ENCODE data around the gene CYB561D2.

The CYB561D2 gene

GRCh38 chr3:50350527-50351322 is at the start of gene CYB561D2, which contains the start of gene NPRL2:
TSS of gene CYB561D2 (plus strand) at chr3:50350862. CDS start at chr3:50351434, 572 bp downstream.
TSS of gene NPRL2 (minus strand) at chr3:50350775. CDS start at chr3:50350652, 123 bp downstream.
- TF ChIP-seq TCF12 (IDR thresholded peaks at IDR 0.05; ENCODE audit: low read depth) (peak; percentile 70), YY1 (IDR thresholded peaks at IDR 0.05; ENCODE audit: low read depth) (0 out of 2 replicates have a peak, but pooled peaks have one; percentile 44), TAF1 (IDR thresholded peaks at IDR 0.05; ENCODE audit: low read depth) (peak; percentile 73), MAX (IDR thresholded peaks at IDR 0.05) (peak; percentile 99), CREB1 (IDR thresholded peaks at IDR 0.05; ENCODE audit: low read depth) (peak; percentile 84), EGR1 (IDR thresholded peaks at IDR 0.05) (no peak), CEBPB (IDR thresholded peaks at IDR 0.05) (no peak)

GRCh38 chr3:50302095-50303012 is 48.3 kb upstream of the CYB561D2 start:
- no peak for TF ChIP-seq TEAD4 (IDR thresholded peaks at IDR 0.05)
- no peak for TF ChIP-seq MAX (IDR thresholded peaks at IDR 0.05)
- TF ChIP-seq YY1 (IDR thresholded peaks at IDR 0.05; ENCODE audit: low read depth) = no peak
- no peak for TF ChIP-seq TCF12 (IDR thresholded peaks at IDR 0.05; ENCODE audit: low read depth)
- no peak for TF ChIP-seq EP300 (IDR thresholded peaks at IDR 0.05; ENCODE audit: borderline replicate concordance)
- TF ChIP-seq CEBPB (IDR thresholded peaks at IDR 0.05) = no peak
- TF ChIP-seq NFIC (IDR thresholded peaks at IDR 0.05) = no peak
- TF ChIP-seq USF1 (IDR thresholded peaks at IDR 0.05) = no peak
- no peak for TF ChIP-seq REST (IDR thresholded peaks at IDR 0.05; ENCODE audit: low read depth)

- peak; percentile 45 for TF ChIP-seq RAD21 (IDR thresholded peaks at IDR 0.05; ENCODE audit: low read depth)
- TF ChIP-seq ZBTB7A (IDR thresholded peaks at IDR 0.05; ENCODE audit: low read depth) = peak; percentile 44; the same call in 1 of the 2 replicates
- no peak for TF ChIP-seq TAF1 (IDR thresholded peaks at IDR 0.05; ENCODE audit: low read depth)
Observed at GRCh38 chr3:50303013-50303815, 47.4 kb upstream of the CYB561D2 start, which contains the start of gene HYAL1. TSS of gene HYAL1 (minus strand) at chr3:50303574. CDS start at chr3:50302956, 618 bp downstream.

GRCh38 chr3:50304601-50305000 is 46.1 kb upstream of the CYB561D2 start:
- TF ChIP-seq TCF12 (IDR thresholded peaks at IDR 0.05; ENCODE audit: low read depth) (no peak), EP300 (IDR thresholded peaks at IDR 0.05; ENCODE audit: borderline replicate concordance) (no peak), CEBPB (IDR thresholded peaks at IDR 0.05) (no peak), ZBTB7A (IDR thresholded peaks at IDR 0.05; ENCODE audit: low read depth) (no peak), NFIC (IDR thresholded peaks at IDR 0.05) (no peak), FOXM1 (IDR thresholded peaks at IDR 0.05; ENCODE audit: borderline replicate concordance, low read depth) (no peak), RAD21 (IDR thresholded peaks at IDR 0.05; ENCODE audit: low read depth) (no peak), TAF1 (IDR thresholded peaks at IDR 0.05; ENCODE audit: low read depth) (no peak), REST (IDR thresholded peaks at IDR 0.05; ENCODE audit: low read depth) (no peak), USF1 (IDR thresholded peaks at IDR 0.05) (no peak), CREB1 (IDR thresholded peaks at IDR 0.05; ENCODE audit: low read depth) (no peak), TEAD4 (IDR thresholded peaks at IDR 0.05) (no peak), YY1 (IDR thresholded peaks at IDR 0.05; ENCODE audit: low read depth) (no peak), MAX (IDR thresholded peaks at IDR 0.05) (no peak), EGR1 (IDR thresholded peaks at IDR 0.05) (no peak)

All from Ishikawa (cell line).